Measurements from ENCODE around the gene ERCC3.

- TF ChIP-seq CTCF (conservative IDR thresholded peaks at IDR 0.05; ENCODE audit: low read depth, low read length) = no peak
- TF ChIP-seq EZH2 (IDR thresholded peaks at IDR 0.05; ENCODE audit: borderline replicate concordance, low read depth, low read length, poor library complexity, severe bottlenecking) = no peak
These were observed 74.5 kb downstream of the ERCC3 start for GRCh38 chr2:127219171-127220070.

Data from A673 (cell line).